ENCODE results near the gene URGCP. TPM values are rescaled to one million over a fixed set of nuclear protein-coding genes. Genes with fewer than 3 reads are reported as not detected.

URGCP gene, protein sequence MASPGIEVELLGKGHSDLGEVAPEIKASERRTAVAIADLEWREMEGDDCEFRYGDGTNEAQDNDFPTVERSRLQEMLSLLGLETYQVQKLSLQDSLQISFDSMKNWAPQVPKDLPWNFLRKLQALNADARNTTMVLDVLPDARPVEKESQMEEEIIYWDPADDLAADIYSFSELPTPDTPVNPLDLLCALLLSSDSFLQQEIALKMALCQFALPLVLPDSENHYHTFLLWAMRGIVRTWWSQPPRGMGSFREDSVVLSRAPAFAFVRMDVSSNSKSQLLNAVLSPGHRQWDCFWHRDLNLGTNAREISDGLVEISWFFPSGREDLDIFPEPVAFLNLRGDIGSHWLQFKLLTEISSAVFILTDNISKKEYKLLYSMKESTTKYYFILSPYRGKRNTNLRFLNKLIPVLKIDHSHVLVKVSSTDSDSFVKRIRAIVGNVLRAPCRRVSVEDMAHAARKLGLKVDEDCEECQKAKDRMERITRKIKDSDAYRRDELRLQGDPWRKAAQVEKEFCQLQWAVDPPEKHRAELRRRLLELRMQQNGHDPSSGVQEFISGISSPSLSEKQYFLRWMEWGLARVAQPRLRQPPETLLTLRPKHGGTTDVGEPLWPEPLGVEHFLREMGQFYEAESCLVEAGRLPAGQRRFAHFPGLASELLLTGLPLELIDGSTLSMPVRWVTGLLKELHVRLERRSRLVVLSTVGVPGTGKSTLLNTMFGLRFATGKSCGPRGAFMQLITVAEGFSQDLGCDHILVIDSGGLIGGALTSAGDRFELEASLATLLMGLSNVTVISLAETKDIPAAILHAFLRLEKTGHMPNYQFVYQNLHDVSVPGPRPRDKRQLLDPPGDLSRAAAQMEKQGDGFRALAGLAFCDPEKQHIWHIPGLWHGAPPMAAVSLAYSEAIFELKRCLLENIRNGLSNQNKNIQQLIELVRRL
- 18.7 and 24.3 TPM in 2 replicates for total RNA-seq

DNA sequence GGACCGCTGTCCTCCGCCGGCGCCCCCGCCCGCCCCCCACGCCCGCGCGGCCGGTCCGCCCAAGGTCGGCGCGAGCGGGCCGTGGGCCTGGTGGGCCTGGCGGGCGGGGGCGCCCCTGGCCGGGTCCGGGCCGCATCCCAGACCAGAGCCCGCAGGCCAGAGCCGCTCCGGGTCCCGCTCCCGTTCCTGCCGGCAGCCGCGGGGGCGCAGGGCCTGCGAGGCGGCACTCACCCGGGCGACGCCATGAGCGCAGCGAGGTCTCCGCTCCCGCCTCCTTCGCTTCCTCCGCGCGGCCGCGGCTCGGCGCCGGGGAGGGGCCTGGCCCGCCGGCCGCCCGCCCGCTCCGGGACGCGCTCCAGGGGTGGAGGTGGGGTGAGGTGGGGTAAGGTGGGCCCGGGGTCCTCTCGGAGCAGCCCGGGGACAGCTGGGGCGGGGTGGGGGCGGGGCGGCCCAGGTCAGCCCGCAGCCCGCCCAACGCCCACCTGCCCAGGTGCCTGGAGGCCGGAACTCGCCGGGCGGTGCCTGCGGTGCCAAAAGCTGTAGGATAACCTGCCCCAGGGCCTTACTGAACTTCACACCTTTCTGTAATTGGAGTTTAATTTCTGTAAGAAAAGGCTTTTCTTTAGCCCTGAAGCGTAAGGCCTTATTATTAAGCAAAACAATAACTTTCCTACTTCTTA is at the start of gene URGCP:
Gene URGCP, minus strand, starts transcription at position 266 of the 680 bp plus-strand sequence. Its CDS starts 21 bp downstream, at position 245.

DNA sequence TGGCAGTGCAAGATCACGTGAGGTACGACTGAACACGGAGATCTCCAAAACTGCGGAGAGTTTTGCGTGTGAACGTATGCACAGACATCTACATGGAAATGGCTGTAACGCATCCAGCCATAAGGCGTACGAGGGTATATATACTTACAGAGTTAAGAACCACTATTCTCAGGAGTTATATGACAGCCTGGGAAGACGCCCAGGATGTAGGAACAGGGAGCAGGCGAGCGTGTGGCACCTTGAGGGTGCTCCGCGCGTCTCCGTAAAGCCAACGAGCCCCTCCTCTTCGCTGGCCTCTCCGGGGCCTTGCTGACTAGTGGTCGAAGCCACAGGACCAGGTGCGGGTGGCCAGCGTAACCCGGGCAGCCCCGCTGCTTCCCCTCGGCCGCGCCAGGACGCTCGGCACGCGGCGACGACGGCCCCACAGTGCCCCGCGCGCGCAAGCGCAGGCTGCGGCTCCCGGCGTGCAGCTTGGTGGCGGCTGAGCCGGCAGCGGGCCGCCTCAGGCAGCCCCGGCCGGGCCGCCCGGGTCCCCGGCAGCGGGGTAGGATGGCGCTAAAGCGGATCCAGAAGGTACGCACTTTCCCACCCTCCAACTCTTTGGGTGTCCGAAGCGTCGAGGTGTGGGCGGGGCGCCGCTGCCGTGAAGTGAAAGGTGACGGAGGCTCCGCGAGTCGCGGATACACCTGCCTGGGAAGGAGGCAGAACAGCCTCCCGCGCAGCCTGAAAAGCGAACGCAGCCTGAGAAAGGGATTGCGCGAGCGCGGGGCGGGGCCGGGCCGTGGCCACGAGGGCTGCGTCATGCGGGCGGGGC is 19.8 kb upstream of the URGCP start, which contains the start of gene UBE2D4:
Gene UBE2D4, plus strand, starts transcription at position 453 of the 814 bp plus-strand sequence. Its CDS starts 97 bp downstream, at position 550.

DNA sequence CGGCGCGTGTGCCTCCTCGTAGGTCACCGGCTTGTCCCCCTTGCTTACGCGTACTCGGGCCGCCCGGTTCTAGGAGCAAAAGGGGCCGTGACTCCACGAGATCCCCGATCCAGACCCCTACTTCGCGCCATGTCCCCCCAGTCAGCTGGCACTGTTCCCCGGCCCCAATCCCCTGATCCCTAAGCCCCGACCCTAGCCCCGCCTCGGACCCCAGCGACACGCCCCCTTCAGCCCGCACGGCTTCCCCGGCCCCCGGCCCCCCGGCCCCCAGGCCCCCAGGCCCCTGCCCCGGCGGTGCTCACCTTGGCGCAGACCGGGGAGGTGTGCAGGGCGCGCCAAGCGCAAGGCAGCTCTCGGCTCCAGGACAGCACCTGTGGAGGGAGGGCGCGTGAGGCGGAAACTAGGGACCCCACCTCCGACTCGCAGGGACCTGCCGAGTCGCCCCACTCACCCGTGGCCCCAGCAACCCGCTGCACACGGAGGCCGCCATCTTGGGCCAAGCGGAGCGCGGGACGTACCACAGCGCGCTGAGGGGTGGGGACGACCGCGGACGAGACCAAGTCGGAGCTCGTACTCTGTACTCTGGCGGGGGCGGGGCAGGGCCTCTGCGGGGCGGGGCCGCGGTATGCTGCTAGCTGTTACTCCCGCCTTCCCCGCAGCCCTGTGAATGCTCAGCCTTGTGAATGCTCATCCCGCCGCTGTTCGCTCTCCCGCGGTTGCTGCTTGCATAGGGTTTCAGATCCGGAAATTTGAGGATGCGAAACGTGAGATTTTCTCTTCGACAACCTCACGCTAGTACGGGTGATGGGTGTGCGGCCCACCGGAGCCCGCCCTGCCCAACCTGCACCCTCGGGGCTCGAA is 37.2 kb downstream of the URGCP start, which contains the start of gene MRPS24:
Gene MRPS24, minus strand, starts transcription at position 512 of the 861 bp plus-strand sequence. Its CDS starts 22 bp downstream, at position 490.

Small RNA genes lying within 50 kb of the gene (small RNA-seq; reads per million reads assigned to genes)
- gene MRPS24, result 0.69 reads per million, percentile 41 among the genes with 10 or more reads in this experiment

Other genes starting within 250 kb of the URGCP start
- 22.0 and 50.9 TPM in 2 replicates for gene COA1, start 177.1 kb downstream of the URGCP start, total RNA-seq
- gene BLVRA, start 147.9 kb downstream of the URGCP start, total RNA-seq, result 6.1 and 7.5 TPM in 2 replicates
- gene MRPS24, start 37.1 kb downstream of the URGCP start, total RNA-seq, result 84.0 and 121 TPM in 2 replicates
- gene UBE2D4, start 19.8 kb upstream of the URGCP start, total RNA-seq, result 1.6 and 5.4 TPM in 2 replicates
- not detected in 2 replicates for gene SPDYE1, start 91.3 kb upstream of the URGCP start, total RNA-seq
- gene DBNL, start 138.1 kb upstream of the URGCP start, total RNA-seq, result 68.7 and 125 TPM in 2 replicates
- gene PGAM2, start 159.0 kb upstream of the URGCP start, total RNA-seq, result not detected in 2 replicates
- gene POLM, start 175.9 kb upstream of the URGCP start, total RNA-seq, result 20.0 and 25.1 TPM in 2 replicates
- 1.4 and 5.5 TPM in 2 replicates for gene AEBP1, start 197.7 kb upstream of the URGCP start, total RNA-seq
- 51.4 and 161 TPM in 2 replicates for gene POLD2, start 217.0 kb upstream of the URGCP start, total RNA-seq
- 3.6 TPM in 1 of 2 replicates, not detected in the other for gene MYL7, start 234.7 kb upstream of the URGCP start, total RNA-seq

Data from placental epithelial cell (primary cell).